HepG2 (cell line): ENCODE measurements around the gene AMPH. TPM values are rescaled to one million over a fixed set of nuclear protein-coding genes. Genes with fewer than 3 reads are reported as not detected.

Experiments
- ATAC-seq: fragments of 200-7000 bp; cut with Tn5 transposase; 3 replicates; pipeline ENCODE4 v1.9.1; 2020; ENCODE audit warnings: mild to moderate bottlenecking, moderate library complexity
- BruUV-seq: library from RNA; stranded (reverse); fragments of 400-500 nt; replicated peaks from 2 replicates; lab custom pipeline; 2021; lab: Mats Ljungman, UMichigan
- CTCF ChIA-PET: fragments of 300-600 bp; formaldehyde crosslinking; extraction: SDS; loops from one replicate; lab custom pipeline; 2021; ENCODE audit warnings: low total read pairs, inconsistent platforms, low intra/inter-chr PET ratio; lab: Yijun Ruan, JAX
- POLR2A ChIA-PET: fragments of 350-600 bp; sonication (Branson Sonifier 250); formaldehyde crosslinking; loops from one replicate; lab custom pipeline; 2020; ENCODE audit warnings: antibody characterized with exemption, inconsistent platforms; lab: Yijun Ruan, JAX
- DNase-seq: peaks from one replicate; pipeline ENCODE4 v3.0.0-alpha.2; 2015; ENCODE audit warnings: low spot score
- FAIRE-seq: peaks from 3 replicates; lab custom pipeline; 2011; peaks lifted over from hg19 to GRCh38; lab: Jason Lieb, UNC
- H2AFZ ChIP-seq: one replicate; pipeline ENCODE4 v1.6.1; 2011; ENCODE audit warnings: low read length, inconsistent platforms
- H3K27ac ChIP-seq: fragments of 300-600 bp; 3 replicates; pipeline ENCODE4 v1.8.0; 2011; ENCODE audit warnings: mixed run types, mild to moderate bottlenecking, mixed read lengths, low read length, inconsistent platforms; ENCODE audit not compliant: insufficient read depth; ENCODE audit errors: extremely low read length
- H3K27me3 ChIP-seq, 2 experiments: fragments of 200-600 bp in 1 of 2; 2 replicates in 1 of 2; 3 replicates in 1 of 2; pipeline versions ENCODE4 v1.6.0 to v1.8.0; 2011; ENCODE audit warnings: low read length in 2 of 2, mild to moderate bottlenecking in 2 of 2, moderate library complexity in 2 of 2, inconsistent platforms in 1 of 2; ENCODE audit not compliant: insufficient read depth in 2 of 2, control insufficient read depth in 1 of 2
- H3K36me3 ChIP-seq, 2 experiments: fragments of 200-600 bp in 1 of 2; replicated peaks in 1 of 2; 2 replicates in 1 of 2; 3 replicates in 1 of 2; pipeline versions ENCODE4 v1.5.1 to v1.8.0; 2011; ENCODE audit warnings: low read length in 2 of 2, inconsistent platforms in 1 of 2; ENCODE audit not compliant: insufficient read depth in 2 of 2, control insufficient read depth in 1 of 2
- H3K4me1 ChIP-seq: 2 replicates; pipeline ENCODE4 v1.5.1; 2012; ENCODE audit warnings: low read length, inconsistent platforms; ENCODE audit not compliant: insufficient read depth
- H3K4me2 ChIP-seq: 2 replicates; pipeline ENCODE4 v1.6.0; 2011; ENCODE audit warnings: low read depth, low read length, inconsistent platforms
- H3K4me3 ChIP-seq, 3 experiments: fragments of 200-600 bp in 1 of 3; sonication (generic), shearing (Covaris generic) in 1 of 3; replicated peaks in 1 of 3; 2 replicates each; pipeline ENCODE4 v1.5.1; 2011 to 2016; ENCODE audit warnings: low read length in 3 of 3, inconsistent platforms in 2 of 3, low read depth in 2 of 3, mild to moderate bottlenecking in 2 of 3, control low read depth in 1 of 3, mixed read lengths in 1 of 3; ENCODE audit not compliant: insufficient read depth in 1 of 3
- H3K79me2 ChIP-seq: one replicate; pipeline ENCODE4 v1.6.1; 2011; ENCODE audit warnings: low read length, inconsistent platforms; ENCODE audit not compliant: insufficient read depth
- H3K9ac ChIP-seq: 2 replicates; pipeline ENCODE4 v1.6.0; 2011; ENCODE audit warnings: mild to moderate bottlenecking, low read depth, low read length, inconsistent platforms; ENCODE audit not compliant: insufficient read depth
- H3K9me3 ChIP-seq: 2 replicates; pipeline ENCODE4 v1.5.1; 2012; ENCODE audit warnings: mild to moderate bottlenecking, low read length
- H4K20me1 ChIP-seq: 2 replicates; pipeline ENCODE4 v1.6.0; 2011; ENCODE audit warnings: inconsistent platforms, mild to moderate bottlenecking, low read length, moderate library complexity; ENCODE audit not compliant: insufficient read depth
- ATM ChIP-seq: fragments of 450-650 bp; IDR thresholded peaks from 2 replicates; pipeline ENCODE4 v1.7.1; 2017; ENCODE audit warnings: mild to moderate bottlenecking, borderline replicate concordance
- KDM5B ChIP-seq: sonication (generic); formaldehyde crosslinking; IDR thresholded peaks from 2 replicates; pipeline ENCODE4 v1.4.0; 2020; ENCODE audit warnings: missing genetic modification reagents, mild to moderate bottlenecking, borderline replicate concordance
- NAIF1 ChIP-seq: sonication (generic); formaldehyde crosslinking; IDR thresholded peaks from 2 replicates; pipeline ENCODE4 v1.5.0; 2020; ENCODE audit warnings: mild to moderate bottlenecking, missing genetic modification reagents, borderline replicate concordance
- PRDM15 ChIP-seq: sonication (generic); formaldehyde crosslinking; IDR thresholded peaks from 2 replicates; pipeline ENCODE4 v1.4.0; 2020; ENCODE audit warnings: missing genetic modification reagents
- TRAFD1 ChIP-seq: sonication (generic); formaldehyde crosslinking; IDR thresholded peaks from 2 replicates; pipeline ENCODE4 v1.5.1; 2020; ENCODE audit warnings: missing genetic modification reagents, mild to moderate bottlenecking, borderline replicate concordance
- ZMAT5 ChIP-seq: sonication (generic); formaldehyde crosslinking; IDR thresholded peaks from 2 replicates; pipeline ENCODE4 v1.5.0; 2020; ENCODE audit warnings: mild to moderate bottlenecking, low read depth, missing genetic modification reagents, borderline replicate concordance
- ZNF407 ChIP-seq: sonication (generic); formaldehyde crosslinking; IDR thresholded peaks from one replicate; pipeline ENCODE4 v1.5.1; 2020; ENCODE audit warnings: mild to moderate bottlenecking, missing genetic modification reagents; ENCODE audit errors: not compliant biosample characterization
- ZNF572 ChIP-seq: sonication (generic); formaldehyde crosslinking; IDR thresholded peaks from 2 replicates; pipeline ENCODE4 v1.5.1; 2020; ENCODE audit warnings: mild to moderate bottlenecking, missing genetic modification reagents
- in situ Hi-C: cut with HindIII; loops from 2 replicates; pipeline ENCODE4 v1.10.0; 2017; ENCODE audit warnings: low pct_unique_long_range_greater_than_20kb; ENCODE audit not compliant: extremely low pct_ligation_motif_present
- intact Hi-C: fragments of 100-400 bp; cut with micrococcal nuclease; formaldehyde crosslinking; loops from one replicate; pipeline ENCODE4 v1.10.0; 2022; ENCODE audit not compliant: unreplicated experiment
- polyA plus RNA-seq, 8 experiments: library from polyadenylated mRNA; depleted of rRNA in 3 of 8; stranded (reverse) in 7 of 8; unstranded in 1 of 8; fragments of >200 nt; fragmentation: Illumina TruSeq in 4 of 8; extraction: Trizol in 4 of 8; gene quantifications; 2 replicates each; pipeline versions ENCODE4 v1.2.1 to v1.2.3, GENCODE V29; 2011 to 2016; ENCODE audit warnings: low read depth in 4 of 8, missing spikeins in 1 of 8, mixed read lengths in 1 of 8; ENCODE audit not compliant: insufficient read depth in 1 of 8
- total RNA-seq, 5 experiments: library from RNA; depleted of rRNA; stranded (reverse); fragments of >200 nt; fragmentation: Illumina TruSeq; extraction: Trizol; gene quantifications; 2 replicates each; pipeline ENCODE4 v1.2.3, GENCODE V29; 2016; ENCODE audit warnings: low read depth in 1 of 5

The AMPH gene
- total and polyA plus RNA-seq, 2 of the 13 experiments (the other 11 are each of a cell fraction or from before 2014, with no cell fraction given), result not detected

GRCh38 chr7:38448054-38448453 lies 183.1 kb downstream of the AMPH start (continued):
- TF ChIP-seq TRAFD1 (no peak), ATM (no peak), ZMAT5 (CRISPR knock-in tag) (no peak), NAIF1 (CRISPR knock-in tag) (no peak), PRDM15 (CRISPR knock-in tag) (no peak)

- in situ Hi-C loops, result no loop called here
- no peaks in the 10 kb centered on the region for H3K36me3 ChIP-seq
- H3K9me3 ChIP-seq, result no peaks in the 10 kb centered on the region
- ChIA-PET CTCF (no interaction called here), POLR2A (no interaction called here)
- ATAC-seq (no peak), DNase-seq (no peak), FAIRE-seq (no peak)
- intact Hi-C loops, result loop anchor here (10.0 kb wide), 1 partner anchor 216 kb away; no protein-coding TSS in a partner anchor
- no TSS peak for BruUV-seq
- H3K27me3 ChIP-seq, result no peaks in the 10 kb centered on the region
- no peaks in the 10 kb centered on the region for H3K79me2 ChIP-seq
- no peak overlapping the region for H3K4me3 ChIP-seq
- H3K4me2 ChIP-seq, result no peak overlapping the region
- no peak overlapping the region for H3K9ac ChIP-seq
- H2AFZ ChIP-seq, result no peak overlapping the region
- no peaks in the 10 kb centered on the region for H3K4me1 ChIP-seq
- H3K27ac ChIP-seq, result no peak overlapping the region
- TF ChIP-seq KDM5B (CRISPR knock-in tag) (no peak), ZNF407 (no peak), ZNF572 (CRISPR knock-in tag) (no peak)
- no peaks in the 10 kb centered on the region for H4K20me1 ChIP-seq
Measured at GRCh38 chr7:38438970-38439369, 192.2 kb downstream of the AMPH start.
